HepG2 (cell line): ENCODE measurements around the gene RAB2B. TPM values are rescaled to one million over a fixed set of nuclear protein-coding genes. Genes with fewer than 3 reads are reported as not detected.

Source experiments
- ATAC-seq: fragments of 200-7000 bp; cut with Tn5 transposase; 3 replicates; pipeline ENCODE4 v1.9.1; 2020; ENCODE audit warnings: mild to moderate bottlenecking, moderate library complexity
- BruUV-seq: library from RNA; stranded (reverse); fragments of 400-500 nt; replicated peaks from 2 replicates; lab custom pipeline; 2021; lab: Mats Ljungman, UMichigan
- CTCF ChIA-PET: fragments of 300-600 bp; formaldehyde crosslinking; extraction: SDS; loops from one replicate; lab custom pipeline; 2021; ENCODE audit warnings: low total read pairs, inconsistent platforms, low intra/inter-chr PET ratio; lab: Yijun Ruan, JAX
- POLR2A ChIA-PET: fragments of 350-600 bp; sonication (Branson Sonifier 250); formaldehyde crosslinking; loops from one replicate; lab custom pipeline; 2020; ENCODE audit warnings: antibody characterized with exemption, inconsistent platforms; lab: Yijun Ruan, JAX
- DNase-seq: peaks from one replicate; pipeline ENCODE4 v3.0.0-alpha.2; 2015; ENCODE audit warnings: low spot score
- FAIRE-seq: peaks from 3 replicates; lab custom pipeline; 2011; peaks lifted over from hg19 to GRCh38; lab: Jason Lieb, UNC
- H2AFZ ChIP-seq: one replicate; pipeline ENCODE4 v1.6.1; 2011; ENCODE audit warnings: low read length, inconsistent platforms
- H3K27ac ChIP-seq: fragments of 300-600 bp; 3 replicates; pipeline ENCODE4 v1.8.0; 2011; ENCODE audit warnings: mixed run types, mild to moderate bottlenecking, mixed read lengths, low read length, inconsistent platforms; ENCODE audit not compliant: insufficient read depth; ENCODE audit errors: extremely low read length
- H3K27me3 ChIP-seq, 2 experiments: fragments of 200-600 bp in 1 of 2; 2 replicates in 1 of 2; 3 replicates in 1 of 2; pipeline versions ENCODE4 v1.6.0 to v1.8.0; 2011; ENCODE audit warnings: low read length in 2 of 2, mild to moderate bottlenecking in 2 of 2, moderate library complexity in 2 of 2, inconsistent platforms in 1 of 2; ENCODE audit not compliant: insufficient read depth in 2 of 2, control insufficient read depth in 1 of 2
- H3K36me3 ChIP-seq, 2 experiments: fragments of 200-600 bp in 1 of 2; replicated peaks in 1 of 2; 2 replicates in 1 of 2; 3 replicates in 1 of 2; pipeline versions ENCODE4 v1.5.1 to v1.8.0; 2011; ENCODE audit warnings: low read length in 2 of 2, inconsistent platforms in 1 of 2; ENCODE audit not compliant: insufficient read depth in 2 of 2, control insufficient read depth in 1 of 2
- H3K4me1 ChIP-seq: 2 replicates; pipeline ENCODE4 v1.5.1; 2012; ENCODE audit warnings: low read length, inconsistent platforms; ENCODE audit not compliant: insufficient read depth
- H3K4me2 ChIP-seq: 2 replicates; pipeline ENCODE4 v1.6.0; 2011; ENCODE audit warnings: low read depth, low read length, inconsistent platforms
- H3K4me3 ChIP-seq, 3 experiments: fragments of 200-600 bp in 1 of 3; sonication (generic), shearing (Covaris generic) in 1 of 3; replicated peaks in 1 of 3; 2 replicates each; pipeline ENCODE4 v1.5.1; 2011 to 2016; ENCODE audit warnings: low read length in 3 of 3, inconsistent platforms in 2 of 3, low read depth in 2 of 3, mild to moderate bottlenecking in 2 of 3, control low read depth in 1 of 3, mixed read lengths in 1 of 3; ENCODE audit not compliant: insufficient read depth in 1 of 3
- H3K79me2 ChIP-seq: one replicate; pipeline ENCODE4 v1.6.1; 2011; ENCODE audit warnings: low read length, inconsistent platforms; ENCODE audit not compliant: insufficient read depth
- H3K9ac ChIP-seq: 2 replicates; pipeline ENCODE4 v1.6.0; 2011; ENCODE audit warnings: mild to moderate bottlenecking, low read depth, low read length, inconsistent platforms; ENCODE audit not compliant: insufficient read depth
- H3K9me3 ChIP-seq: 2 replicates; pipeline ENCODE4 v1.5.1; 2012; ENCODE audit warnings: mild to moderate bottlenecking, low read length
- H4K20me1 ChIP-seq: 2 replicates; pipeline ENCODE4 v1.6.0; 2011; ENCODE audit warnings: inconsistent platforms, mild to moderate bottlenecking, low read length, moderate library complexity; ENCODE audit not compliant: insufficient read depth
- KLF13 ChIP-seq: sonication (generic); formaldehyde crosslinking; IDR thresholded peaks from 2 replicates; pipeline ENCODE4 v1.4.0; 2020; ENCODE audit warnings: mild to moderate bottlenecking, missing genetic modification reagents
- NCOA2 ChIP-seq: sonication (generic); formaldehyde crosslinking; IDR thresholded peaks from 2 replicates; pipeline ENCODE4 v1.8.0; 2022; ENCODE audit warnings: inconsistent platforms
- RXRB ChIP-seq: IDR thresholded peaks from 2 replicates; pipeline ENCODE4 v1.6.1; 2016; ENCODE audit warnings: borderline replicate concordance, missing genetic modification reagents, missing compliant biosample characterization
- SAP130 ChIP-seq: IDR thresholded peaks from 2 replicates; pipeline ENCODE4 v1.6.1; 2016; ENCODE audit warnings: low read depth
- ZNF224 ChIP-seq: sonication (generic); formaldehyde crosslinking; IDR thresholded peaks from 2 replicates; pipeline ENCODE4 v1.5.0; 2020; ENCODE audit warnings: mild to moderate bottlenecking, missing genetic modification reagents
- WGBS: methylation state at CpG from one replicate; pipeline ENCODE4 v1.1.6; 2017; ENCODE audit warnings: low lambda C conversion rate; 5-methylcytosine and 5-hydroxymethylcytosine counted together
- in situ Hi-C: cut with HindIII; loops from 2 replicates; pipeline ENCODE4 v1.10.0; 2017; ENCODE audit warnings: low pct_unique_long_range_greater_than_20kb; ENCODE audit not compliant: extremely low pct_ligation_motif_present
- intact Hi-C: fragments of 100-400 bp; cut with micrococcal nuclease; formaldehyde crosslinking; loops from one replicate; pipeline ENCODE4 v1.10.0; 2022; ENCODE audit not compliant: unreplicated experiment
- polyA plus RNA-seq, 8 experiments: library from polyadenylated mRNA; depleted of rRNA in 3 of 8; stranded (reverse) in 7 of 8; unstranded in 1 of 8; fragments of >200 nt; fragmentation: Illumina TruSeq in 4 of 8; extraction: Trizol in 4 of 8; gene quantifications; 2 replicates each; pipeline versions ENCODE4 v1.2.1 to v1.2.3, GENCODE V29; 2011 to 2016; ENCODE audit warnings: low read depth in 4 of 8, missing spikeins in 1 of 8, mixed read lengths in 1 of 8; ENCODE audit not compliant: insufficient read depth in 1 of 8
- total RNA-seq, 5 experiments: library from RNA; depleted of rRNA; stranded (reverse); fragments of >200 nt; fragmentation: Illumina TruSeq; extraction: Trizol; gene quantifications; 2 replicates each; pipeline ENCODE4 v1.2.3, GENCODE V29; 2016; ENCODE audit warnings: low read depth in 1 of 5
- TF ChIP-seq, protein P1 (sequence below): sonication (generic); formaldehyde crosslinking; IDR thresholded peaks from 2 replicates; pipeline ENCODE4 v1.4.0; 2020; ENCODE audit warnings: missing genetic modification reagents
- TF ChIP-seq, protein P2 (sequence below): sonication (generic); formaldehyde crosslinking; IDR thresholded peaks from 2 replicates; pipeline ENCODE4 v1.4.0; 2020; ENCODE audit warnings: missing genetic modification reagents, borderline replicate concordance

The RAB2B gene
- total and polyA plus RNA-seq, 2 of the 13 experiments (the other 11 are each of a cell fraction or from before 2014, with no cell fraction given), result 36.0 to 60.6 TPM

DNA sequence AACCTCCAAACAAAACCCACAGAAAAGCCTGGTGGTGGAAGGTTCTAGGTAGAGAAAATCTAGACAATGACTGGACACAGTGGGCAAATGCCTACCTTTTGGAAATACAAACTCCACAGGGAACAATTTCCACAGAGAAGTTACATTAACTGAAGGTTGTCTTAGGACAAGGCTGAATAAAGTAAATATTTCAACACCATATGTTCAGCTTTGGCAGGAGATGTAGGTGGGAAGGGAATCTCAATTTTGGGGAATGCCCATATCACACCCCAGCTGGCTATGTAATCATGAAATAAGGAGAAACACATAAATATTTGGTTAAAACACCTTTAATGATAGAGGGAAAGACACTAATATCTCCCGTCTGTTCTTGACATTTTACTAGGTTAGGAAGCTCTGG lies 44.0 kb upstream of the RAB2B start:
- intact Hi-C loops, result no loop called here
- Histone ChIP-seq H3K9me3 (no peaks in the 10 kb centered on the region), H3K27me3 (no peaks in the 10 kb centered on the region), H2AFZ (no peak overlapping the region), H3K79me2 (no peaks in the 10 kb centered on the region), H4K20me1 (no peaks in the 10 kb centered on the region), H3K4me3 (no peak overlapping the region), H3K9ac (no peak overlapping the region), H3K4me1 (peaks cover 17% of the 10 kb centered on the region), H3K4me2 (no peak overlapping the region), H3K27ac (peak overlapping the region; percentile 3), H3K36me3 (no peaks in the 10 kb centered on the region)
- DNase-seq (no peak), FAIRE-seq (no peak), ATAC-seq (no peak)
- WGBS, result 81% methylated on average over 1 of the region's 1 CpG
- in situ Hi-C loops, result no loop called here
- TF ChIP-seq KLF13 (CRISPR knock-in tag) (no peak), SAP130 (0 out of 2 replicates have a peak, but pooled peaks have one; percentile 17), RXRB (CRISPR knock-in tag) (peak; percentile 70; the same call in 1 of the 2 replicates), NCOA2 (peak; percentile 18; the same call in 1 of the 2 replicates), ZNF224 (CRISPR knock-in tag) (no peak)
- TF ChIP-seq, protein P1, sequence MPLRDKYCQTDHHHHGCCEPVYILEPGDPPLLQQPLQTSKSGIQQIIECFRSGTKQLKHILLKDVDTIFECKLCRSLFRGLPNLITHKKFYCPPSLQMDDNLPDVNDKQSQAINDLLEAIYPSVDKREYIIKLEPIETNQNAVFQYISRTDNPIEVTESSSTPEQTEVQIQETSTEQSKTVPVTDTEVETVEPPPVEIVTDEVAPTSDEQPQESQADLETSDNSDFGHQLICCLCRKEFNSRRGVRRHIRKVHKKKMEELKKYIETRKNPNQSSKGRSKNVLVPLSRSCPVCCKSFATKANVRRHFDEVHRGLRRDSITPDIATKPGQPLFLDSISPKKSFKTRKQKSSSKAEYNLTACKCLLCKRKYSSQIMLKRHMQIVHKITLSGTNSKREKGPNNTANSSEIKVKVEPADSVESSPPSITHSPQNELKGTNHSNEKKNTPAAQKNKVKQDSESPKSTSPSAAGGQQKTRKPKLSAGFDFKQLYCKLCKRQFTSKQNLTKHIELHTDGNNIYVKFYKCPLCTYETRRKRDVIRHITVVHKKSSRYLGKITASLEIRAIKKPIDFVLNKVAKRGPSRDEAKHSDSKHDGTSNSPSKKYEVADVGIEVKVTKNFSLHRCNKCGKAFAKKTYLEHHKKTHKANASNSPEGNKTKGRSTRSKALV, result 0 out of 2 replicates have a peak, but pooled peaks have one; percentile 38
- TF ChIP-seq, protein P2, sequence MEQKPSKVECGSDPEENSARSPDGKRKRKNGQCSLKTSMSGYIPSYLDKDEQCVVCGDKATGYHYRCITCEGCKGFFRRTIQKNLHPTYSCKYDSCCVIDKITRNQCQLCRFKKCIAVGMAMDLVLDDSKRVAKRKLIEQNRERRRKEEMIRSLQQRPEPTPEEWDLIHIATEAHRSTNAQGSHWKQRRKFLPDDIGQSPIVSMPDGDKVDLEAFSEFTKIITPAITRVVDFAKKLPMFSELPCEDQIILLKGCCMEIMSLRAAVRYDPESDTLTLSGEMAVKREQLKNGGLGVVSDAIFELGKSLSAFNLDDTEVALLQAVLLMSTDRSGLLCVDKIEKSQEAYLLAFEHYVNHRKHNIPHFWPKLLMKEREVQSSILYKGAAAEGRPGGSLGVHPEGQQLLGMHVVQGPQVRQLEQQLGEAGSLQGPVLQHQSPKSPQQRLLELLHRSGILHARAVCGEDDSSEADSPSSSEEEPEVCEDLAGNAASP (CRISPR knock-in tag), result peak; percentile 96
- no TSS peak for BruUV-seq
- ChIA-PET CTCF (no interaction called here), POLR2A (interaction anchor here (10.8 kb wide), 1 partner anchor 8 kb away, joined by 173 read pairs; the partner anchor contains the start of gene METTL3)
